OCI-M2 (cell line): ENCODE measurements around the gene SRSF9.

Source experiments
- DNase-seq: peaks from one replicate; lab custom pipeline; 2025; ENCODE audit not compliant: unreplicated experiment; lab: John Stamatoyannopoulos, UW

Gene SRSF9

DNA sequence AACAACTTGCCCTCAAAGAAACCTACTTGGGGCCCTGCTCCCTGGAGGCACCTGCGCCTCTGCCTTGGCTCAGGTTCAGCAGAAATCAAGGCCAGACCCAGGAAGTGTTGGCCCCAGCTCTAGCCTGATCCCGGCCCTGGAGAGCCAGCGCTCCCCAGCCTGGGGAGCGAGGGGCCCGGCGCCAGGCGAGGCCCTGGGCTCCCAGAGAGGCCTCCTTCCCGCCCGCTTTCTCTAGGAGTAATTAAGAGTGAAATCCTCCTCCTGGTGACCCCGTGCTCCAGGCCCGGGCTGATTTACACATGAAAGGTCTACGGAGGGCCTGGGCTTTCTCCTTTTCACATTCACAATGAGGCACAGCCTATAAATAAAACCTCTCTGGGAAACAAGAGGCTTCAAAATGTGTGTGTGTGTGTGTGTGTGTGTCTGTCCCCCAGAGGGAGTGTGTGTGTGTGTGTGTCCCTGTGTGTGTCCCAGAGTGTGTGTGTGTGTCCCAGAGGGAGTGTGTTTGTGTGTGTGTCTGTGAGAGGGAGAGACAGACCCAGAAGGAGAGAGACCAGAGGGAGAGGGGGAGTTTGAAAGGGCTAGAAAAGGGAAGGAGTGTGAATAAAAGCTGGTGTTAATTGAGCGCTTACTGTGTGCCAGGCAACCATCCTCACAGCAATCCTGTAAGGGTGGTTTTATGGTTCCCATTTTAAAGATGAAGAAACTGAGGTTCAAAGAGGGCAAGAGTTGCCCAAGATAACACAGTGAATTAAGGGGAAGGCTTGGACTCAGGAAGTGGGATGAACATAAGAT, 55.5 kb downstream of the SRSF9 start:
- no peak for DNase-seq

DNA sequence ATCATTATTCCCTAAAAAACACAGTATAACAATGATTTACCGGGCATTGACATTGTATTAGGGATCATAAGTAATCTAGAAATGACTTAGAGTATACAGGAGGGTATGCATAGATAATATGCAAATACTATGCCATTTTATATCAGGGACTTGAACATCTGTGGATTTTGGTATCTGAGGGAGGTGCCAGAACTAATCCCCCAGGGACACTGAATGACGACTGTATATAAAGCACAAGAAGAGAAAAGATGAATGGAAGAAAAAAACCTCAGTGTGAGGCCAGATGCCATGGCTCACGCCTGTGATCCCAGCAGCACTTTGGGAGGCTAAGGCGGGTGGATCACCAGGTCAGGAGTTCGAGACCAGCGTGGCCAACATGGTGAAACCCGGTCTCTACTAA, 57.1 kb downstream of the SRSF9 start:
- DNase-seq, result no peak
